NCI-H345 treated with DMSO at 0.1 percent for 48 hours (cell line): ENCODE data around the gene N4BP2L2.

Experiments
- DNase-seq: peaks from one replicate; lab custom pipeline; 2025; ENCODE audit not compliant: unreplicated experiment; lab: John Stamatoyannopoulos, UW

Gene N4BP2L2

GRCh38 chr13:32472194-32472621 lies 66.4 kb downstream of the N4BP2L2 start:
- no peak for DNase-seq

GRCh38 chr13:32471187-32471922 lies 67.2 kb downstream of the N4BP2L2 start:
- DNase-seq: no peak

- no peak for DNase-seq
Measured at GRCh38 chr13:32468502-32469142, 70.0 kb downstream of the N4BP2L2 start.

GRCh38 chr13:32456591-32456990 lies 82.0 kb downstream of the N4BP2L2 start:
- DNase-seq: no peak

- no peak for DNase-seq
Measured at GRCh38 chr13:32455594-32455903, 83.0 kb downstream of the N4BP2L2 start.

GRCh38 chr13:32454886-32455593 lies 83.6 kb downstream of the N4BP2L2 start:
- DNase-seq: no peak

GRCh38 chr13:32453981-32454380 lies 84.6 kb downstream of the N4BP2L2 start:
- no peak for DNase-seq

GRCh38 chr13:32448972-32449371 lies 89.6 kb downstream of the N4BP2L2 start:
- no peak for DNase-seq

GRCh38 chr13:32447894-32448623 lies 90.5 kb downstream of the N4BP2L2 start:
- no peak for DNase-seq

- no peak for DNase-seq
Measured at GRCh38 chr13:32446773-32447465, 91.7 kb downstream of the N4BP2L2 start.

- DNase-seq: no peak
Measured at GRCh38 chr13:32446220-32446619, 92.4 kb downstream of the N4BP2L2 start.

GRCh38 chr13:32445461-32445860 lies 93.1 kb downstream of the N4BP2L2 start:
- DNase-seq: no peak

GRCh38 chr13:32443111-32443510 lies 95.5 kb downstream of the N4BP2L2 start:
- DNase-seq: no peak

GRCh38 chr13:32438871-32439270 lies 99.7 kb downstream of the N4BP2L2 start:
- DNase-seq: no peak

- no peak for DNase-seq
Measured at GRCh38 chr13:32432856-32433255, 105.7 kb downstream of the N4BP2L2 start.

GRCh38 chr13:32431361-32431760 lies 107.2 kb downstream of the N4BP2L2 start:
- no peak for DNase-seq

GRCh38 chr13:32430018-32430747 lies 108.4 kb downstream of the N4BP2L2 start:
- DNase-seq: no peak

GRCh38 chr13:32429433-32429909 lies 109.1 kb downstream of the N4BP2L2 start:
- no peak for DNase-seq

GRCh38 chr13:32428581-32429432 lies 109.8 kb downstream of the N4BP2L2 start:
- no peak for DNase-seq
